NCI-H226 (cell line): ENCODE data around the gene PCDHB14.
"Not testable (repeated sequence)": the region's sequence is repeated elsewhere in the genome, so short reads cannot be mapped to it uniquely, and the experiment has no call there.

Source experiments
- DNase-seq: peaks from one replicate; pipeline ENCODE4 v3.0.0-alpha.2; 2015

Gene PCDHB14

GRCh38 chr5:141210849-141211248 is 12.3 kb upstream of the PCDHB14 start:
- DNase-seq = not testable (repeated sequence)

- peak; percentile 50 for DNase-seq
These were observed 9.3 kb upstream of the PCDHB14 start, which contains the start of gene PCDHB13 for GRCh38 chr5:141213656-141214339. TSS of gene PCDHB13 (plus strand) at chr5:141213919. CDS start at chr5:141214124, 205 bp downstream.

GRCh38 chr5:141214583-141214982 is 8.6 kb upstream of the PCDHB14 start:
- not testable (repeated sequence) for DNase-seq

GRCh38 chr5:141215504-141215903 is 7.6 kb upstream of the PCDHB14 start:
- not testable (repeated sequence) for DNase-seq

- DNase-seq = not testable (repeated sequence)
These were observed 7.1 kb upstream of the PCDHB14 start for GRCh38 chr5:141216035-141216434.

- not testable (repeated sequence) for DNase-seq
These were observed 1.7 kb downstream of the PCDHB14 start for GRCh38 chr5:141224844-141225243.

GRCh38 chr5:141225421-141225820 is 2.3 kb downstream of the PCDHB14 start:
- DNase-seq = not testable (repeated sequence)

GRCh38 chr5:141234109-141234667 is 11.0 kb downstream of the PCDHB14 start:
- peak; percentile 4 for DNase-seq

GRCh38 chr5:141235922-141236321 is 12.8 kb downstream of the PCDHB14 start:
- not testable (repeated sequence) for DNase-seq

- no peak for DNase-seq
These were observed 13.6 kb downstream of the PCDHB14 start for GRCh38 chr5:141236516-141237313.

- no peak for DNase-seq
These were observed 18.4 kb downstream of the PCDHB14 start for GRCh38 chr5:141241496-141241895.

GRCh38 chr5:141245250-141245717 is 22.1 kb downstream of the PCDHB14 start, which contains the start of gene PCDHB15:
TSS of gene PCDHB15 (plus strand) at chr5:141245395. CDS start at chr5:141245579, 184 bp downstream.
- DNase-seq = no peak

GRCh38 chr5:141246971-141247370 is 23.8 kb downstream of the PCDHB14 start:
- DNase-seq = not testable (repeated sequence)

GRCh38 chr5:141247434-141247833 is 24.3 kb downstream of the PCDHB14 start:
- DNase-seq = not testable (repeated sequence)

GRCh38 chr5:141250576-141250975 is 27.4 kb downstream of the PCDHB14 start:
- no peak for DNase-seq

GRCh38 chr5:141258464-141258863 is 35.3 kb downstream of the PCDHB14 start:
- DNase-seq = no peak

GRCh38 chr5:141258948-141259347 is 35.8 kb downstream of the PCDHB14 start:
- no peak for DNase-seq

- DNase-seq = peak; percentile 7
These were observed 37.5 kb downstream of the PCDHB14 start for GRCh38 chr5:141260458-141261237.

- no peak for DNase-seq
These were observed 38.0 kb downstream of the PCDHB14 start for GRCh38 chr5:141261238-141261546.

GRCh38 chr5:141269195-141269594 is 46.1 kb downstream of the PCDHB14 start:
- no peak for DNase-seq

GRCh38 chr5:141272906-141273305 is 49.8 kb downstream of the PCDHB14 start:
- DNase-seq = no peak
